Measurements from ENCODE around the gene NEUROD4.

NEUROD4 gene

DNA sequence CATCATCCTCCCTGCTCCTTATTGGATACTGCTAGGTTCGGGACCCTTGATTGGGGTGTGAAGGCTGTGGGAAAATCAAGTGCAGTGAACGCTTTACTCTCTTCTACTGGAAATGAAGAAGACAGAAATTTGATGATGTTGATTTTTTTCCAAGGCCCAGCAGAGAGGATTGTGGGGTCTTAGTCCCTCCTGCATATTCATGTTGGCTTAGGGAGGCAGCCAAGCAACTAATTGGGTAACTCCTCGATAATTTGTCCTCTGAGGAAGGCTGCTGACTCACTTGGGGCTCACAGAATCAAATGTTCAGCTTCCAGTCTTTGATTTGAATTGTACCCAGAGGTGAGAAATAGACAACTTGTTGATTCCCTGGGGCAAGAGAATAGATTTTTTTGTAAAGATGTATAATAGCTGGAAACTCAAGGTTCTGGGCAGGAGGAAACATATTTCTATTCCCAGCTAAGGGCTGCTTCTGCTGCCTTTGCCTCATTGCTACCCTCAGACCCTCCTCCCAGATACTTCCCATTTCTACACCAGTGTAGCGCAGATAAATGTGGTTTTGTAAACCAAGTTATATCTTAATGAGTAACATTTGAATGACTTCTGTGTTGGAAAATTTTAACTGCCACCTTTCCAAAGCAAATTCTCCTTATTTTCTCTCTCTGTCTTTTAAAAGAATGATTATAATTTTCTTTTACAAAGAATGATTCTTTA is 21.7 kb downstream of the NEUROD4 start:
- Histone ChIP-seq H3K36me3 (ENCODE audit: insufficient read depth, low read length) (no peaks in the 10 kb centered on the region), H3K9me3 (ENCODE audit: low read length) (no peaks in the 10 kb centered on the region), H3K27me3 (ENCODE audit: control insufficient read depth in 1 of 2, insufficient read depth in 2 of 2, low read length in 2 of 2) (no peaks in the 10 kb centered on the region), H3K4me1 (ENCODE audit: insufficient read depth, low read length) (no peaks in the 10 kb centered on the region), H3K9ac (ENCODE audit: low read length) (no peak overlapping the region), H3K4me3 (ENCODE audit: low read depth in 1 of 2, low read length in 2 of 2) (no peak overlapping the region), H3K27ac (ENCODE audit: low read depth, low read length) (no peak overlapping the region)

GRCh38 chr12:55043542-55043941 is 23.8 kb downstream of the NEUROD4 start:
- H3K36me3 ChIP-seq (ENCODE audit: insufficient read depth, low read length) = no peaks in the 10 kb centered on the region
- no peaks in the 10 kb centered on the region for H3K9me3 ChIP-seq (ENCODE audit: low read length)
- no peak overlapping the region for H3K9ac ChIP-seq (ENCODE audit: low read length)
- no peak overlapping the region for H3K27ac ChIP-seq (ENCODE audit: low read depth, low read length)
- no peaks in the 10 kb centered on the region for H3K4me1 ChIP-seq (ENCODE audit: insufficient read depth, low read length)
- H3K4me3 ChIP-seq (ENCODE audit: low read depth in 1 of 2, low read length in 2 of 2) = no peak overlapping the region
- no peaks in the 10 kb centered on the region for H3K27me3 ChIP-seq (ENCODE audit: control insufficient read depth in 1 of 2, insufficient read depth in 2 of 2, low read length in 2 of 2)

DNA sequence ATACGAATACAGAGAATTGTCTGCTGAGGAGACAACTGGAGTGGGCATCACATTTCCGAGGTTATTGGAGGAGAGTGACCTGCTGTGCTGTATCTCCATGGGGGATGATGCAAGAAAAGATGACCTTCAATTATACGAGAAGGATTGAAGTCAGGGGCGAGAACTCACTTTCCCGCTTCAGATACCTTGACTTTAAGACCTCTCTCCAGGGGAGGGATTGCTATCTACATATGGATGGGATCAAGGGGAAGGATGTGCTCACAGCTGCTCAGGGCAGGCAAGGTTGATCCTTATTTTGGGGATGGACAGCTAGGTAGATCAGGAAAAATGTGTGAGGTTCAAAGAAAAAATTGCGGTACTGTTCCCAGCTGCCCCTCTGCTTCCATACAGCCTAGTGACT is 24.4 kb downstream of the NEUROD4 start:
- Histone ChIP-seq H3K27me3 (ENCODE audit: control insufficient read depth in 1 of 2, insufficient read depth in 2 of 2, low read length in 2 of 2) (no peaks in the 10 kb centered on the region), H3K4me1 (ENCODE audit: insufficient read depth, low read length) (no peaks in the 10 kb centered on the region), H3K27ac (ENCODE audit: low read depth, low read length) (no peak overlapping the region), H3K9ac (ENCODE audit: low read length) (no peak overlapping the region), H3K4me3 (ENCODE audit: low read depth in 1 of 2, low read length in 2 of 2) (no peak overlapping the region), H3K36me3 (ENCODE audit: insufficient read depth, low read length) (no peaks in the 10 kb centered on the region), H3K9me3 (ENCODE audit: low read length) (no peaks in the 10 kb centered on the region)

- no peaks in the 10 kb centered on the region for H3K4me1 ChIP-seq (ENCODE audit: insufficient read depth, low read length)
- no peaks in the 10 kb centered on the region for H3K27me3 ChIP-seq (ENCODE audit: control insufficient read depth in 1 of 2, insufficient read depth in 2 of 2, low read length in 2 of 2)
- H3K9ac ChIP-seq (ENCODE audit: low read length) = no peak overlapping the region
- H3K9me3 ChIP-seq (ENCODE audit: low read length) = no peaks in the 10 kb centered on the region
- no peak overlapping the region for H3K4me3 ChIP-seq (ENCODE audit: low read depth in 1 of 2, low read length in 2 of 2)
- H3K27ac ChIP-seq (ENCODE audit: low read depth, low read length) = no peak overlapping the region
- no peaks in the 10 kb centered on the region for H3K36me3 ChIP-seq (ENCODE audit: insufficient read depth, low read length)
Observed at GRCh38 chr12:55049676-55050075, 29.9 kb downstream of the NEUROD4 start.

- no peak overlapping the region for H3K27ac ChIP-seq (ENCODE audit: low read depth, low read length)
- no peaks in the 10 kb centered on the region for H3K4me1 ChIP-seq (ENCODE audit: insufficient read depth, low read length)
- H3K36me3 ChIP-seq (ENCODE audit: insufficient read depth, low read length) = no peaks in the 10 kb centered on the region
- H3K9ac ChIP-seq (ENCODE audit: low read length) = no peak overlapping the region
- H3K4me3 ChIP-seq (ENCODE audit: low read depth in 1 of 2, low read length in 2 of 2) = no peak overlapping the region
- H3K9me3 ChIP-seq (ENCODE audit: low read length) = no peaks in the 10 kb centered on the region
- H3K27me3 ChIP-seq (ENCODE audit: control insufficient read depth in 1 of 2, insufficient read depth in 2 of 2, low read length in 2 of 2) = no peaks in the 10 kb centered on the region
Observed at GRCh38 chr12:55051197-55051947, 31.6 kb downstream of the NEUROD4 start.

DNA sequence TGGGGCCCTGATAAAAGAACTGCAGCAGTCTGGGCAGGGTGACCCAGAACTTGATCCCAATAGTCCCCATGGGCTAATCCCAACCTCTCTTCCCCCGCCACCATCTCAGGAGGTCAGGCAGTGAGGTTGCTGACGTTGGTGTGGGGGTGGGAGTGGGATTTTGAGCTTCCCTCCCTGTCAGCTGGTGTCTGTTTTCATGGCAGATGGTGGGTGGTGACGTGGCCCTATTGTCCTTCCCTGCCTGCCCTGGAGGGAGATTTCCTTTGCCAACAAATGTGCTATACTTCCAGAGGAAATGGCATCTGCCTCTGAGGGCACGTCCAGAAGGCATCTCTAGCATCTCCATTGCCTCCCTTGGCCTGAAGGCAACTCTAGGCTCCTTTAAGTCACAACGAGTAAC is 37.7 kb downstream of the NEUROD4 start:
- no peaks in the 10 kb centered on the region for H3K4me1 ChIP-seq (ENCODE audit: insufficient read depth, low read length)
- H3K36me3 ChIP-seq (ENCODE audit: insufficient read depth, low read length) = no peaks in the 10 kb centered on the region
- H3K27me3 ChIP-seq (ENCODE audit: control insufficient read depth in 1 of 2, insufficient read depth in 2 of 2, low read length in 2 of 2) = no peaks in the 10 kb centered on the region
- H3K4me3 ChIP-seq (ENCODE audit: low read depth in 1 of 2, low read length in 2 of 2) = no peak overlapping the region
- no peak overlapping the region for H3K27ac ChIP-seq (ENCODE audit: low read depth, low read length)
- no peaks in the 10 kb centered on the region for H3K9me3 ChIP-seq (ENCODE audit: low read length)
- no peak overlapping the region for H3K9ac ChIP-seq (ENCODE audit: low read length)

GRCh38 chr12:55058082-55058481 is 38.3 kb downstream of the NEUROD4 start:
- Histone ChIP-seq H3K4me1 (ENCODE audit: insufficient read depth, low read length) (no peaks in the 10 kb centered on the region), H3K27ac (ENCODE audit: low read depth, low read length) (no peak overlapping the region), H3K9ac (ENCODE audit: low read length) (no peak overlapping the region), H3K9me3 (ENCODE audit: low read length) (no peaks in the 10 kb centered on the region), H3K36me3 (ENCODE audit: insufficient read depth, low read length) (no peaks in the 10 kb centered on the region), H3K27me3 (ENCODE audit: control insufficient read depth in 1 of 2, insufficient read depth in 2 of 2, low read length in 2 of 2) (no peaks in the 10 kb centered on the region), H3K4me3 (ENCODE audit: low read depth in 1 of 2, low read length in 2 of 2) (no peak overlapping the region)

GRCh38 chr12:55058776-55059175 is 39.0 kb downstream of the NEUROD4 start:
- Histone ChIP-seq H3K27me3 (ENCODE audit: control insufficient read depth in 1 of 2, insufficient read depth in 2 of 2, low read length in 2 of 2) (no peaks in the 10 kb centered on the region), H3K9ac (ENCODE audit: low read length) (no peak overlapping the region), H3K4me3 (ENCODE audit: low read depth in 1 of 2, low read length in 2 of 2) (no peak overlapping the region), H3K27ac (ENCODE audit: low read depth, low read length) (no peak overlapping the region), H3K4me1 (ENCODE audit: insufficient read depth, low read length) (no peaks in the 10 kb centered on the region), H3K36me3 (ENCODE audit: insufficient read depth, low read length) (no peaks in the 10 kb centered on the region), H3K9me3 (ENCODE audit: low read length) (no peaks in the 10 kb centered on the region)

GRCh38 chr12:55060470-55060869 is 40.7 kb downstream of the NEUROD4 start:
- Histone ChIP-seq H3K27me3 (ENCODE audit: control insufficient read depth in 1 of 2, insufficient read depth in 2 of 2, low read length in 2 of 2) (no peaks in the 10 kb centered on the region), H3K27ac (ENCODE audit: low read depth, low read length) (no peak overlapping the region), H3K9me3 (ENCODE audit: low read length) (no peaks in the 10 kb centered on the region), H3K36me3 (ENCODE audit: insufficient read depth, low read length) (no peaks in the 10 kb centered on the region), H3K9ac (ENCODE audit: low read length) (no peak overlapping the region), H3K4me1 (ENCODE audit: insufficient read depth, low read length) (no peaks in the 10 kb centered on the region), H3K4me3 (ENCODE audit: low read depth in 1 of 2, low read length in 2 of 2) (no peak overlapping the region)

DNA sequence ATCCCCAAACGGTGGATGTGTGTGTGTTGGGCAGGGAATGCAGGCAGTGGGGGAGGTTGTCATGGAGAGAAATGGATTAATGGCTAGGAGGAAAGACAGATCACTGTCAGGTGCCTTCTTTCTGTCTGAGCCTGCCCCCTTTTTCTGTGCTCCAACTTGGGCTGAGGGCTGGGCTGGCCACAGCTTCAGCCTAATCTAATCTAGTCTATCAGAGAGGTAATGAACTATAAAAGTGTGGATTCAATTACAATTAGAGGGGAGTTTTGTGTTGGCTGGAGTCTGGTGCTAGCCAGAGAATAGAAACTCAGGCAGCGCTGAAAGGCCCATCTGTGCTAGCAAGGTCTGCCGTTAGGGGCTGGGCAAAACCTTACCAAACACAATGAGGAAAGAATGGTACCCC is 41.2 kb downstream of the NEUROD4 start:
- no peaks in the 10 kb centered on the region for H3K4me1 ChIP-seq (ENCODE audit: insufficient read depth, low read length)
- H3K27me3 ChIP-seq (ENCODE audit: control insufficient read depth in 1 of 2, insufficient read depth in 2 of 2, low read length in 2 of 2) = no peaks in the 10 kb centered on the region
- H3K9ac ChIP-seq (ENCODE audit: low read length) = no peak overlapping the region

DNA sequence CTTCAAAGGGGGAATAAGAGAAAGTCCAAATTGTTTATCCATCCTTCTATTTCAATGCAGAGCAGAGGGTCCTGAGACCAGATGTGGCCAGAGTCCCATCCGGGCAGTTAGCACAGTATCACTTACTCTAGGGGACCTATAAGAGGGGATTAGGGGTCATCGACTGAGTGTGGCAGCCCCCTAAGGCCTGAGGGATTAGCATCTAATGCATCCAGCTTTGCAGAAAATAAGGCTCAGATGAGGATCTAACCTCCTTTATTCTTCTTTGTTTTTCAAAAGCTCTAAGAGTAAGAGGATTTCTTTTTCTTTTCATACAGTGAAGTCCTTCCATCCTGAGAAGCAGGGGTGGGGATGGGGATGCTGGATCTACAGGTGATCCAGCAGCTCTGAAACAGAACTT is 43.5 kb downstream of the NEUROD4 start:
- Histone ChIP-seq H3K36me3 (ENCODE audit: insufficient read depth, low read length) (no peaks in the 10 kb centered on the region), H3K27me3 (ENCODE audit: control insufficient read depth in 1 of 2, insufficient read depth in 2 of 2, low read length in 2 of 2) (no peaks in the 10 kb centered on the region), H3K9ac (ENCODE audit: low read length) (no peak overlapping the region), H3K27ac (ENCODE audit: low read depth, low read length) (no peak overlapping the region), H3K4me3 (ENCODE audit: low read depth in 1 of 2, low read length in 2 of 2) (no peak overlapping the region), H3K4me1 (ENCODE audit: insufficient read depth, low read length) (no peaks in the 10 kb centered on the region), H3K9me3 (ENCODE audit: low read length) (no peaks in the 10 kb centered on the region)

More for the DNA sequence above, 41.2 kb downstream of the NEUROD4 start:
- H3K4me3 ChIP-seq (ENCODE audit: low read depth in 1 of 2, low read length in 2 of 2) = no peak overlapping the region
- H3K36me3 ChIP-seq (ENCODE audit: insufficient read depth, low read length) = no peaks in the 10 kb centered on the region
- H3K27ac ChIP-seq (ENCODE audit: low read depth, low read length) = no peak overlapping the region
- no peaks in the 10 kb centered on the region for H3K9me3 ChIP-seq (ENCODE audit: low read length)

GRCh38 chr12:55065535-55065934 is 45.8 kb downstream of the NEUROD4 start:
- Histone ChIP-seq H3K27me3 (ENCODE audit: control insufficient read depth in 1 of 2, insufficient read depth in 2 of 2, low read length in 2 of 2) (no peaks in the 10 kb centered on the region), H3K4me3 (ENCODE audit: low read depth in 1 of 2, low read length in 2 of 2) (no peak overlapping the region), H3K27ac (ENCODE audit: low read depth, low read length) (no peak overlapping the region)

More at GRCh38 chr12:55065535-55065934, 45.8 kb downstream of the NEUROD4 start:
- no peak overlapping the region for H3K9ac ChIP-seq (ENCODE audit: low read length)
- H3K36me3 ChIP-seq (ENCODE audit: insufficient read depth, low read length) = no peaks in the 10 kb centered on the region
- H3K9me3 ChIP-seq (ENCODE audit: low read length) = no peaks in the 10 kb centered on the region
- no peaks in the 10 kb centered on the region for H3K4me1 ChIP-seq (ENCODE audit: insufficient read depth, low read length)

Data from muscle layer of colon (tissue), 2 donors.